RWPE2 (cell line): Measurements from ENCODE around the gene AMACR.
"Not testable (repeated sequence)": the region's sequence is repeated elsewhere in the genome, so short reads cannot be mapped to it uniquely, and the experiment has no call there.

ENCODE experiments used
- ATAC-seq: fragments of 200-7000 bp; cut with Tn5 transposase; 3 replicates; pipeline ENCODE4 v1.9.1; 2021; ENCODE audit warnings: low read depth
- DNase-seq: peaks from one replicate; pipeline ENCODE4 v3.0.0-alpha.2; 2020; ENCODE audit warnings: low spot score
- H3K27ac ChIP-seq: fragments of 450-650 bp; 2 replicates; pipeline ENCODE4 v1.5.1; 2017; ENCODE audit warnings: mild to moderate bottlenecking; ENCODE audit not compliant: poor library complexity, severe bottlenecking
- H3K27me3 ChIP-seq: fragments of 250-450 bp; sonication (Bioruptor Pico); 2 replicates; pipeline ENCODE4 v1.5.1; 2021; ENCODE audit warnings: mild to moderate bottlenecking, moderate library complexity; ENCODE audit not compliant: insufficient read depth, poor library complexity, severe bottlenecking
- H3K36me3 ChIP-seq: fragments of 250-450 bp; sonication (Bioruptor Pico); 2 replicates; pipeline ENCODE4 v1.5.1; 2020; ENCODE audit warnings: low read depth, mild to moderate bottlenecking, moderate library complexity
- H3K4me1 ChIP-seq: fragments of 250-450 bp; sonication (Bioruptor Pico); 2 replicates; pipeline ENCODE4 v1.5.1; 2021; ENCODE audit warnings: mild to moderate bottlenecking, moderate library complexity; ENCODE audit not compliant: insufficient read depth, poor library complexity, severe bottlenecking
- H3K4me3 ChIP-seq: fragments of 250-450 bp; sonication (Bioruptor Pico); 2 replicates; pipeline ENCODE4 v1.5.1; 2021; ENCODE audit warnings: mild to moderate bottlenecking, moderate library complexity; ENCODE audit not compliant: severe bottlenecking
- H3K9me3 ChIP-seq: fragments of 250-450 bp; sonication (Bioruptor Pico); 2 replicates; pipeline ENCODE4 v1.5.1; 2021; ENCODE audit warnings: mild to moderate bottlenecking, moderate library complexity; ENCODE audit not compliant: severe bottlenecking
- TF ChIP-seq, protein P1 (sequence below): fragments of 450-650 bp; IDR thresholded peaks from one replicate; pipeline ENCODE4 v1.5.1; 2017; ENCODE audit warnings: mild to moderate bottlenecking, moderate library complexity; ENCODE audit not compliant: poor library complexity, severe bottlenecking

Gene AMACR

DNA sequence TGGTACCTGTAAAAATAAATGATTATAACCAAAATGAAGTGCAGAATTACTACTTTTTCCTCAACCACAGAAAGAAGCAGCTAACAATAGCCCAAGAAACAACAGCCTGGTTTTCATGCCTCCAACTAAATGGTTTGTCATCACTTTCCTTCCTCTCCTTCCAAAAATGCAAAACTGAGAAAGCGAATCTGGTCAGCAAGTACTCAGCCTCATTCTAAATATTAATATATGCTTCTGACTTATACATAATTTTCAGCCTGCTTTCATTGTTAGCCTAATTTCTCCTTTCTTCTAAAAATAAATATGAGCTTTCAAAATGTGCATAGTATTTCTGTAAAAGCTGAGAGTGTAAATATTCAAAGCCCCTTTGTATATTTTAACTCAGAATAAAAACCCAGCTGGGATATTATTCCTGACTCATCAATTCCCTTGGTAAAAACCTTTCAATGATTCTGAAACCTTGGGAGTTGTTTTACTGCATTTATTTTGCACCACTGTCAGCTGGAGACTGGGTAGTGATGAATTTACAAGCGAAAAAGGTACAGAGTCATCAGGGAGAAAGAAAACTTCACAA is 50.2 kb downstream of the AMACR start:
- H3K27me3 ChIP-seq, result no peaks in the 10 kb centered on the region
- DNase-seq (no peak), ATAC-seq (no peak)
- no peak overlapping the region for H3K27ac ChIP-seq
- H3K36me3 ChIP-seq, result no peaks in the 10 kb centered on the region
- TF ChIP-seq, protein P1, sequence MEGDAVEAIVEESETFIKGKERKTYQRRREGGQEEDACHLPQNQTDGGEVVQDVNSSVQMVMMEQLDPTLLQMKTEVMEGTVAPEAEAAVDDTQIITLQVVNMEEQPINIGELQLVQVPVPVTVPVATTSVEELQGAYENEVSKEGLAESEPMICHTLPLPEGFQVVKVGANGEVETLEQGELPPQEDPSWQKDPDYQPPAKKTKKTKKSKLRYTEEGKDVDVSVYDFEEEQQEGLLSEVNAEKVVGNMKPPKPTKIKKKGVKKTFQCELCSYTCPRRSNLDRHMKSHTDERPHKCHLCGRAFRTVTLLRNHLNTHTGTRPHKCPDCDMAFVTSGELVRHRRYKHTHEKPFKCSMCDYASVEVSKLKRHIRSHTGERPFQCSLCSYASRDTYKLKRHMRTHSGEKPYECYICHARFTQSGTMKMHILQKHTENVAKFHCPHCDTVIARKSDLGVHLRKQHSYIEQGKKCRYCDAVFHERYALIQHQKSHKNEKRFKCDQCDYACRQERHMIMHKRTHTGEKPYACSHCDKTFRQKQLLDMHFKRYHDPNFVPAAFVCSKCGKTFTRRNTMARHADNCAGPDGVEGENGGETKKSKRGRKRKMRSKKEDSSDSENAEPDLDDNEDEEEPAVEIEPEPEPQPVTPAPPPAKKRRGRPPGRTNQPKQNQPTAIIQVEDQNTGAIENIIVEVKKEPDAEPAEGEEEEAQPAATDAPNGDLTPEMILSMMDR, result no peak
- no peaks in the 10 kb centered on the region for H3K4me1 ChIP-seq
- no peaks in the 10 kb centered on the region for H3K9me3 ChIP-seq
- no peak overlapping the region for H3K4me3 ChIP-seq

DNA sequence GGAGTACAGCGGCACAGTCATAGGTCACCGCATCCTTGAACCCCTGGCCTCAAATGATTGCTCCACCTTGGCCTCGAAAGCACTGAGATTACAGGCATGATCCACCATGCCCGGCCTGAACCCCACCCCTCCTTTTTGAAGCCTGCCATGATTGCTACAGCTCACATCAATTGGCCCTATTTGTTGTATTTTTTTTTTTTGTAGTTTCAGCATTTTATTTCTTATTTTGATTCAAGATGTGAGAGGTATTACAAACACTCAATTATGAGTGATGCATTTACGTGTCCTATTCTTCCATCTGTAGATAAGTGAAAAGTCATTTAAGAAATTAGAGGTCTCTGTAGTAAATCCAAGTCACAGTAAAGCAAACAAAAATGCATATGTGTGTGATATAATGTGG is 55.7 kb downstream of the AMACR start:
- ATAC-seq, H3K4me3 ChIP-seq, DNase-seq, H3K36me3 ChIP-seq, H3K27ac ChIP-seq, H3K4me1 ChIP-seq, H3K9me3 ChIP-seq: not testable (repeated sequence)
- peaks cover 12% of the 10 kb centered on the region for H3K27me3 ChIP-seq

DNA sequence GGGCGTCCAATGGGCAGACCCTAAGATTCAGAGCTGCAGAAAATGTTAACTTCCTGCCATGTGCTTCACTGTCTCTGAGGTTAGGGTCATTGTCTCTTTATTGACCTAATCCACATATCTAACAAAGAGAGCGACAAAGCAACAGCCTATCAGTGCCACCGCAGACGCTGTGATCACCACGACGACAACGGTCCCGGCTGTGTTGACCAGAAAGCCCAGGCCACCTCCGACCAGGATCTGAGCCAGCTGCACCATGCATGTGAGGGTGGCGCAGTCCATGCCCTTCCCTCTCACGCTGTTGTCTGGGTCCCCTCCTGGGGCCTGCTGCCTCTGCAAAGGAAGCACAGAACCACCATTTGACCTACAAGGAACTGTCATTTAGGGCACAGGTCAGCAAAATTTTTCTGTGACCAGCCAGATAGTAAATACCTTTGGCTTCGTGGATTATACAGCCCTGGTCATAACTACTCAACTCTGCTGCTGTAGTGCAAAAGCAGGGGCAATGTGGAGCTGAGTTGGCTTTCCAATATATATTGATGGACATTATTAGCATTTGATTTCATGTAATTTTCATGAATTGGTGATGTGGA is 63.2 kb downstream of the AMACR start:
- ATAC-seq, result no peak
- H3K9me3 ChIP-seq, result no peaks in the 10 kb centered on the region
- H3K36me3 ChIP-seq, result no peaks in the 10 kb centered on the region
- TF ChIP-seq, protein P1, result no peak
- no peak for DNase-seq
- H3K4me3 ChIP-seq, result no peak overlapping the region
- H3K4me1 ChIP-seq, result no peaks in the 10 kb centered on the region
- H3K27me3 ChIP-seq, result peaks cover 71% of the 10 kb centered on the region
- no peak overlapping the region for H3K27ac ChIP-seq

DNA sequence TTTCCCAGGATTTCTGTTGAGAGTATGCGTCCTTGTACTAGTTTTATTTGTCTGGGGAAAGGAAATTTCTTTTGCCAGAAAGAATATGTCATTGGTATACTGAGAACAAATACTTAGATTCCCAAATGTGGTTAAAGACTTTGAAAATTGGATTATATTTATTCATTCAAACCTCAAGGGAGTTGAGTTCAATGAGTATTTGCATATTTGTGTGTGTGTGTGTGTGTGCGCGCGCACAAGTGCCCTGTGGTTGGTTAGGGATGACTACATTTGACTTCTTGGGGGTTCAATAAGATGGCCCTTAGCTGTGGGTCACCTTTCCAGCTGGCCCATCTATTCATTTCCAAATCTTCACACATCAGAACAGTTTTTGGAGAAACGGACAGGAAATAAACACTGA is 66.8 kb downstream of the AMACR start:
- TF ChIP-seq, protein P1, result no peak
- DNase-seq, result no peak
- Histone ChIP-seq H3K27me3 (peaks cover 82% of the 10 kb centered on the region), H3K9me3 (no peaks in the 10 kb centered on the region), H3K4me3 (no peak overlapping the region), H3K4me1 (no peaks in the 10 kb centered on the region), H3K27ac (no peak overlapping the region), H3K36me3 (no peaks in the 10 kb centered on the region)
- ATAC-seq, result no peak

DNA sequence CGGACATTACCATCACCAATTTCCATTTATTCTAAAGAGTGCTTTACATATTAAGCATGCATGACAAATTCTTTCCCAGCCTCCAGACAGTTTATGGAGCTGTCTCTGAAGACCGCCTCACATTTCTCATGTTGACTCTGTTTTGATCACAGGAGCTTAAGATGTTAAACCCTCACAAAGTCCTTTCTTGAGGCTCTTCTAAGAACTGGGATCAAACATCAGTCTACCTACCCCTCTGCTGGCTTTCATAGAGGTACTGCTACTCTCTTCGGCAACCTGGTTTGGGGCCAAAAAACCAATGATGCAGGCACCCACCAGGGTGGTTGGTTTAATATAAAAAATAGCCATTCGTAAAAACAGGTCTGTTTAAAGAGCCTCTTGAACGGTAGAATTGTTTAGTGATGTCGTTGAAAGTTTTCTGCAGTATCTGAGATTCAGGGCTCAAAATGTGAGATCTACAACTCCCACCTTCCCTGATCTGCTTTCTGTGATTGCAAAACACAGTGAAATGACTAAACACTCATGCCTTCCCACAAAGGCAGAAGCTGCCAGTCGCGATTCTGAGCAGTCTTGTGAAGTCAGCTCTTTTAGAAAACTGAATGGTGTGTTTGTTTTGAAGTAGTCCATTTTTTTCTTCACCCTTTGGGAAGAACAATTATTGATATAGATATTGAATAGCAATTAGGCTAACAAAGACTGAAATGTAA is 68.1 kb downstream of the AMACR start:
- peaks cover 83% of the 10 kb centered on the region for H3K27me3 ChIP-seq
- DNase-seq, result no peak
- no peak overlapping the region for H3K4me3 ChIP-seq
- H3K27ac ChIP-seq, result no peak overlapping the region
- no peaks in the 10 kb centered on the region for H3K36me3 ChIP-seq
- ATAC-seq, result no peak
- no peaks in the 10 kb centered on the region for H3K4me1 ChIP-seq
- TF ChIP-seq, protein P1, result no peak
- no peaks in the 10 kb centered on the region for H3K9me3 ChIP-seq
